ENCODE data around the gene HESX1.

The HESX1 gene

DNA sequence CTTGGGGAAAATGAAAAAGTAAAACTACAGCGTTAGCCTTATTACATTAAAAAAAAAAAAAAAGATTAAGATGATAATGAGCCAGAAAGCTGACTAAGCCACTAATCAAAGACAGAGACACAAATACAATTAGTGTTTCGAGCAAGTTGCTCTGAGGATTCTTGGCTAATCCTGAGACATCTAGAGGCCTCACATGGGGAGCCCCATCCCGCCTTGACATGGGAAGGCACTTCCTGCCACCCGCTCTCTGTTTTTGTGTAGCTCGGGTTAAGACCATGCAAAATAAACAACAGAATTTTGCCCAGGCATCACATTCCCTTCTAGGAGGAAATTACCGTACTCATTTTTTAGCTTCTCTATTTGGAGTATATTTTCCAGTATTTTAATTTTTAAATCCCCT, 15.3 kb downstream of the HESX1 start:
- FAIRE-seq (no peak), DNase-seq (ENCODE audit: insufficient read length, low spot score) (peak; percentile 53)
- TF ChIP-seq, protein P1, sequence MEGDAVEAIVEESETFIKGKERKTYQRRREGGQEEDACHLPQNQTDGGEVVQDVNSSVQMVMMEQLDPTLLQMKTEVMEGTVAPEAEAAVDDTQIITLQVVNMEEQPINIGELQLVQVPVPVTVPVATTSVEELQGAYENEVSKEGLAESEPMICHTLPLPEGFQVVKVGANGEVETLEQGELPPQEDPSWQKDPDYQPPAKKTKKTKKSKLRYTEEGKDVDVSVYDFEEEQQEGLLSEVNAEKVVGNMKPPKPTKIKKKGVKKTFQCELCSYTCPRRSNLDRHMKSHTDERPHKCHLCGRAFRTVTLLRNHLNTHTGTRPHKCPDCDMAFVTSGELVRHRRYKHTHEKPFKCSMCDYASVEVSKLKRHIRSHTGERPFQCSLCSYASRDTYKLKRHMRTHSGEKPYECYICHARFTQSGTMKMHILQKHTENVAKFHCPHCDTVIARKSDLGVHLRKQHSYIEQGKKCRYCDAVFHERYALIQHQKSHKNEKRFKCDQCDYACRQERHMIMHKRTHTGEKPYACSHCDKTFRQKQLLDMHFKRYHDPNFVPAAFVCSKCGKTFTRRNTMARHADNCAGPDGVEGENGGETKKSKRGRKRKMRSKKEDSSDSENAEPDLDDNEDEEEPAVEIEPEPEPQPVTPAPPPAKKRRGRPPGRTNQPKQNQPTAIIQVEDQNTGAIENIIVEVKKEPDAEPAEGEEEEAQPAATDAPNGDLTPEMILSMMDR (IDR thresholded peaks at IDR 0.05; ENCODE audit: insufficient read depth, missing control alignments): no peak

DNA sequence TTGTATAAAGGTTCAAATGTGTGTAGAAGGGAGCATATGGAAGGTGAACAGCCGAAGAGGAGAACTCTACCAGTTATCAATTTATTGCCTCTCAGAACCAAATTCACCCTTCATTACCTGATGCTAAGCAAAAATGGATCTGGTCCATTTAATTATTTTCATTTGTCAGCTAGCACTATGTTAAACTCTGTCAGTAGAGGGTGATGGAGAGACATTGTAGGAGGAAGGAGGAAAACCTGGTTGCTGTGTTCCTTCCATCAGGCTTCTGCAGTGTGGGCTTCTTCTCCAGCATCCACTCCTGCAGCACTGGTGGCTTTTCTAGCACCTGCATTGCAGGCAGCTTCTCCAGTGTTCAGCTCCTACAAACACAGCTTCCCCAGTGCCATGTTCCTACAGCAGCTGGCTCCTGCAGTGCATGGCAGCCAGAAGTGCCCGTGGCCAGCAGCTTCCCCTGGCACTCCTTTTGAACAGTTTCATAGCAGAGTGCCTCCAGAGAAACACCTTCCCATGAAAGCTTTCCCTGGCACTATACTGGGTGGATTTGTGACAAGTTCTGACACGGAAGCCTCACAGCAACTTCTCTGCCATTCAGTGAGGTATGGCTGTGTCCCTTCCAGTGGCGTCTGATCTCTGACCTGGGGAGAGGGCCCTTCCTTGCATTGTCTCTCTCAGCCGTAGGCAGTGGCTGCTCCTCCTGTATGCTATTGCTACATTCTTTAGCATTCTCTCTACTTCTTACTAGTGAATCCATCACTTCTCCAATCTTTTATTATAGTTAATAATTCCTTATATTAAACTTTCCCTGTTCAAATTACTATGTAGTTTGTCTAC, 20.0 kb downstream of the HESX1 start:
- FAIRE-seq: no peak
- TF ChIP-seq, protein P1 (IDR thresholded peaks at IDR 0.05; ENCODE audit: insufficient read depth, missing control alignments): peak; percentile 51
- no peak for DNase-seq (ENCODE audit: insufficient read length, low spot score)

DNA sequence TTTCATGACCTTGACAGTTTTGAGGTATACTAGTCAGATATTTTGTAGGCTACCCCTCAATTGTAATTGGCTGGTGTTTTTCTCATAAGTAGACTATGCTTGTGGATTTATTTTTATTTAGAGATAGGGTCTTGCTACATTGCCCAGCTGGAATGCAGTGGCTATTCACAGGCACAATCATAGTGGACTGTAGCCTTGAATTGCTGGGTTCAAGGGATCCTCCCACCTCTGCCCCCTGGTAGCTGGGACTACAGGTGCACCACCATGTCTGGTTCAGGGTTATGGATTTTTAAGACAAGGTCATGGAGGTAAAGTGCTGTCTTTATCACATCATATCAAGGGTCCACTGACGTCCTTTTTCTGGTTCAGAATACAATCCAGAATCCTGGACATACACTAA, 23.7 kb downstream of the HESX1 start:
- no peak for DNase-seq (ENCODE audit: insufficient read length, low spot score)
- TF ChIP-seq, protein P1 (IDR thresholded peaks at IDR 0.05; ENCODE audit: insufficient read depth, missing control alignments): no peak
- FAIRE-seq: no peak

DNA sequence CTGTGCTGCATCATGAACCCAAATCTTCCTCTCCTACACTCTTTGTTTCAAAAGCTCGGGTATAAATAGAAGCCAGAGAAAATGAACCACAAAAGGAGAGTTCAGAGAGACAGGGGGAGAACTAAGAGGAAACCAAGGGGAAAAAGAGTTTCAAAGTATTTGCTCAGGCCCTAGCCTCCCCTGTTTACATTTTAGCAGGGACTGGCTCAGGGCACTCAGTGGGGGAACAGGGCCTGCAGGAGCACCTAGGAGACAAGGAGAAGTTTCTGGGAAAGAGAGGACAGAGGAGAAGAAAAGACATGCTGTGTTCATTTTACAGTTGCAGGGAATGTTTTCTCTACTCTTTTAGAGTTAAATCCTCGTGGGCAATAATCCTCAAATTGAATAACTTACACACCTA, 26.1 kb downstream of the HESX1 start:
- DNase-seq (ENCODE audit: insufficient read length, low spot score) (no peak), FAIRE-seq (no peak)
- TF ChIP-seq, protein P1 (IDR thresholded peaks at IDR 0.05; ENCODE audit: insufficient read depth, missing control alignments): no peak

DNA sequence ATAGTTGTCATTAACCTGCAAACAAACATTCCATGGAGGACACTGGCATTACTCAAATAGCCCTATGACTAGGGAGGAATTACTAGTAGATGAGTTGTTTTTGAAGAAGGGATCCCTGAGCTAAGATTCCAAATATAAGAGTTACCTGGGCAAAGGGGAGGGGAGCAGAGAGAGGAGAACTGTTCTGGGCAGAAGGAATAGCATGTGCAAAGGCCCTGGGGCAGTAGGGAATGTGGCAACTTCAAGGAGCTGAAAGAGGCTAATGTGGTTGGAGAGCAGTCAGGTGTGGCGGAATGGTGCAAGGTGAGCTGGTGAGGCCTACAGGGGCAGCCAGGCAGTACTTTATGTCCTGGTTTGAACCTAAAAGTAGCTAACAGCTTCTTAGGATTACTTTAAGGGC, 28.8 kb downstream of the HESX1 start:
- DNase-seq (ENCODE audit: insufficient read length, low spot score) (no peak), FAIRE-seq (no peak)
- TF ChIP-seq, protein P1 (IDR thresholded peaks at IDR 0.05; ENCODE audit: insufficient read depth, missing control alignments): no peak

DNA sequence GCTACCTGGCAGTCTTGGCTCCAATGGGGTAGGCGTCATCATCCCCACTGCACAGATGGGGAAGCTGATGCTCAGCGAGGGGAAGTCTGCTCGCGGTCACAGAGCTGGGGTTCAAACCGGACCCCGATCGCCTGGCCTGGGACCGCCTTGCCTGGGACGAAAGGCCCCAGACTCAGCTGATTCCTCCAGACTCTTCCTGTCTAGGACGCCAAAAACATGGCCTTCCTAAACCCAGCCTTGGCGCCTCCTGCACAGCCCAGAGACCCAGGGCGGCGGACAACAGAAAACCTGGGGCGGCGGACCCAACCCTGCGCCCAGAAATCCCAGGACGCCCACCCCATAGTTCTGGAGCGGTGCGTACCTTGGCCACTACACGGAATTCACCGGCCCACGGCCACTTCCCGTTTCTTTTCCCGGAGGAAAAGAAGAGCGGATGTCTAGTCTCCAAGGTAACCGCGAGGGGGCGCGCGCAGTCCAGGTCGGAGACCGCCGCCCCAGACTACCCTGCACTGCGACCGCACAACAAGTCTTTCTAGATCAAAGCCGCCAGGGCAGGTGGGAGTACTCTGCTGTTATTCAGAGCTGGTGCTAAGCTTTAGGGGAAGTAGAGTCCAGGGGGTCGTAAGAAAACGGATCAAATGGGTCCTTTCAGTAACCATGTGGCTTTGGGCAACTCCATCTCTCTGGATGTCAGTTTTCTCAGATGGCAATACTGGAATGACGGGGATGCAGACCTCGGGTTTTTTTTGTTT, 29.7 kb downstream of the HESX1 start:
- DNase-seq (ENCODE audit: insufficient read length, low spot score) (peak; percentile 37), FAIRE-seq (no peak)
- TF ChIP-seq, protein P1 (IDR thresholded peaks at IDR 0.05; ENCODE audit: insufficient read depth, missing control alignments): peak; percentile 79

DNA sequence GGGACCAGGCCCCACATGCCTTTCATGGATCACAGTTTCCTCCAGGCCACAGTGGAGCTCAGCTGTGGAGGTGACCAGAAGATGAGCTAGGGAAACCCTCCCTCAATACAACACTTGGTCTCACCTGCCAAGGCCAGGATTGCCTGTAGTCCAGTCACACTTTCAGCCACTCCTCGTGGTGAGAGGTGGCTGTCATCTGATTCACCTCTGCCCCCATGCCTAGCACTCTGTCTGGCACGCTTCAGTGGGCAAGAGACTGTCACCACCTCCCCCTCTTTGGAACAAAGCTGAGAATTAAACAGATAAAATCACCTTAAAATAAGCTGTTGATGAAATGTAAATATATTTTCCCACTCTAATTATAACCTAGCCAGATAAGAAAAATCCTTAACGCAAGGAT, 30.7 kb downstream of the HESX1 start:
- FAIRE-seq: no peak
- no peak for DNase-seq (ENCODE audit: insufficient read length, low spot score)
- TF ChIP-seq, protein P1 (IDR thresholded peaks at IDR 0.05; ENCODE audit: insufficient read depth, missing control alignments): no peak

Measured in D721Med (cell line).